ENCODE measurements around the gene KDM4F. TPM values are rescaled to one million over a fixed set of nuclear protein-coding genes. Genes with fewer than 3 reads are reported as not detected.
"Not testable (repeated sequence)": the region's sequence is repeated elsewhere in the genome, so short reads cannot be mapped to it uniquely, and the experiment has no call there.

KDM4F gene
- total and polyA plus RNA-seq, 8 donors, result not detected

DNA sequence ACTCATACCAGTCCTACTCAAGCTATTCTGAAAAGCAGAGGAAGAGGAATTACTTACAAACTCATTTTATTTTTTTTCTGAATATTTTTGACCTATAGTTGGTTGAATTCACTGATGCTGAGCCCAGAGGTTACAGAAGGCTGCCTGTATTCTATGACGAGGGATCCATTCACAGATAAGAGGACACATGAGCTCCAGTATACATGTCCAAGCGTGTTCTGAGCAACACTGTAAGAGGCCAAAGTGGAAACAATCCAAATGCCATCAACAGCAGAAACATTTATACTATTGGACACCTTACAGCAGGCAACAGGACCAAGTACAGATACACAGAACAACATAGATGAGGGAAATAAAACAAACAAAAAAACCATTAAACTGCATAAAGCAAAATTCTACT lies 13.9 kb upstream of the KDM4F start:
- TF ChIP-seq, protein P1, sequence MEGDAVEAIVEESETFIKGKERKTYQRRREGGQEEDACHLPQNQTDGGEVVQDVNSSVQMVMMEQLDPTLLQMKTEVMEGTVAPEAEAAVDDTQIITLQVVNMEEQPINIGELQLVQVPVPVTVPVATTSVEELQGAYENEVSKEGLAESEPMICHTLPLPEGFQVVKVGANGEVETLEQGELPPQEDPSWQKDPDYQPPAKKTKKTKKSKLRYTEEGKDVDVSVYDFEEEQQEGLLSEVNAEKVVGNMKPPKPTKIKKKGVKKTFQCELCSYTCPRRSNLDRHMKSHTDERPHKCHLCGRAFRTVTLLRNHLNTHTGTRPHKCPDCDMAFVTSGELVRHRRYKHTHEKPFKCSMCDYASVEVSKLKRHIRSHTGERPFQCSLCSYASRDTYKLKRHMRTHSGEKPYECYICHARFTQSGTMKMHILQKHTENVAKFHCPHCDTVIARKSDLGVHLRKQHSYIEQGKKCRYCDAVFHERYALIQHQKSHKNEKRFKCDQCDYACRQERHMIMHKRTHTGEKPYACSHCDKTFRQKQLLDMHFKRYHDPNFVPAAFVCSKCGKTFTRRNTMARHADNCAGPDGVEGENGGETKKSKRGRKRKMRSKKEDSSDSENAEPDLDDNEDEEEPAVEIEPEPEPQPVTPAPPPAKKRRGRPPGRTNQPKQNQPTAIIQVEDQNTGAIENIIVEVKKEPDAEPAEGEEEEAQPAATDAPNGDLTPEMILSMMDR (IDR thresholded peaks at IDR 0.05), result no peak
- ATAC-seq (no peak), FAIRE-seq (no peak), DNase-seq (no peak)
- Histone ChIP-seq H3K36me3 (no peaks in the 10 kb centered on the region), H3K4me1 (no peaks in the 10 kb centered on the region), H3K4me3 (no peak overlapping the region), H3K27ac (no peak overlapping the region), H3K9me3 (no peaks in the 10 kb centered on the region), H3K27me3 (no peaks in the 10 kb centered on the region)
- 78 to 91% methylated on average over 2 of the region's 2 CpGs for WGBS, 2 donors
- intact Hi-C loops (cut with DNase I), result no loop called here

DNA sequence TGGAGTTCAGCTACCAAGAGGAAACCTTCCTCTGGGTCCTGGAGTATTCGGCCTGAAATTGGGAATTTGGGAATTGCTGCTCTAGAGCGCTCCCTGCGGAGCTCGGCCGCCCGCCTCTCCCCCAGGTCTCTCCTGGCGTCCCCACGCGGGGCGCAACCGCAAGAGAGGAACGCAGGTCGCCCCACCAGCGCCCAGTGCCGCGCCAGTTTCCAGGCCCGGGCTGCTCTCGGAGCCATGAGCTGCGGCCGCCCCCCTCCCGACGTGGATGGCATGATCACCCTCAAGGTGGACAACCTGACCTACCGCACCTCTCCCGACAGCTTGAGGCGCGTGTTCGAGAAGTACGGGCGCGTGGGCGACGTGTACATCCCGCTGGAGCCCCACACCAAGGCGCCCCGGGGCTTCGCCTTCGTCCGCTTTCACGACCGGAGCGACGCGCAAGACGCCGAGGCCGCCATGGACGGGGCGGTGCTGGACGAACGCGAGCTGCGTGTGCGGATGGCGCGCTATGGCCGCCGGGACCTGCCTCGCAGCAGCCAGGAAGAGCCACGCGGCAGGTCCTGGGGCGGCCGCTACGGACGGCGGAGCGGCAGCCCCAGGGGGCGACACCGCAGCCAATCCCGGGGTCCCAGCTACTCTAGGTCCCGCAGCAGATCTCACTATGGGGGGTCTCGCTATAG lies 11.7 kb upstream of the KDM4F start:
- WGBS, 2 donors, result 12 to 18% methylated on average over 64 to 71 of the region's 71 CpGs
- peak in 1 of 6 donors; percentile 29 for DNase-seq
- ATAC-seq, result peak; percentile 38 to 90 (median 66)
- H3K4me3 ChIP-seq, result peak overlapping the region; percentile 10 to 31 (median 24)
- H3K36me3 ChIP-seq; H3K9me3 ChIP-seq; H3K4me1 ChIP-seq; H3K27me3 ChIP-seq; FAIRE-seq; intact Hi-C loops (cut with DNase I); H3K27ac ChIP-seq: not testable (repeated sequence)

DNA sequence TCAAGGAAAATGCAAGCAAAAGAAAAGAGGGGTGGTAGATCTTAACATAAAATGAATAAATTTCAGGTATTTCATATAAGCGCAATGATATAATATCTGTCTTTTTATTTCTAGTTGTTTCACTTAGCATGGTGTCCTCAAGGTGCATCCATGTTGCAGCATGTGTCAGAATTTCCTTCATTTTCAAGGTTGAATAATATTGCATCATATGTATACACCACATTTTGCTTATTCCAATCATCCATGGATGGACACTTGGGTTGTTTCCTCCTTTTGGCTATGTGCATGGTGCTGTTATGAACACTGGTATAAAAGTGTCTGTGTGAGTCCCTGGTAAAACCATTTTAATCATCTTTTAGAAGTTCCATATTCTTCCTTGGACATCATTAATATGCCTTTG lies 7.0 kb upstream of the KDM4F start:
- Histone ChIP-seq H3K27me3 (no peaks in the 10 kb centered on the region), H3K9me3 (no peaks in the 10 kb centered on the region), H3K4me1 (no peaks in the 10 kb centered on the region), H3K36me3 (no peaks in the 10 kb centered on the region), H3K27ac (no peak overlapping the region), H3K4me3 (no peak overlapping the region)
- no peak for ATAC-seq
- DNase-seq, result no peak
- WGBS, 2 donors, result 97% methylated on average over 1 of the region's 1 CpG
- TF ChIP-seq, protein P1 (IDR thresholded peaks at IDR 0.05), result no peak
- intact Hi-C loops (cut with DNase I), result no loop called here
- no peak for FAIRE-seq

DNA sequence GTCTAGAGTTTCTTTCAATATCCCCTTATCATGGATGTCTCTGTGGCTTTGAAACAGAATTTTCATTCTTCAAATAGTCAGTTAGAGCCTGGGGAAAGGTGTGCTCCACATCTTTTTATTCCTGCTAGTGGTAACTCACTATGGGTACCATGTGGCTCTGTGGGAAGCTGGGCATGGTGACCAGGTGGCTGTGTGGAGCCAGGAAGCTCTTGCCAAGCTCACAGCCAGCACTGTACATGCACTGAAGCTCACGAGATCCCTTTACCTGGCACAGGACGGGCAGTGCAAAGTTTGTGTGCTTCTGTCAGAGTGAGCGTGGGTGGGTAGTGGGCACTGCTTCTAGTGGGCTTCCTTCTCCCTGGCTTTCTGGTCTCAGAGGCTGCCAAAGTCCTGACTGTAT lies 6.3 kb upstream of the KDM4F start:
- Histone ChIP-seq H3K9me3 (no peaks in the 10 kb centered on the region), H3K27ac (no peak overlapping the region), H3K4me1 (no peaks in the 10 kb centered on the region), H3K4me3 (no peak overlapping the region), H3K36me3 (no peaks in the 10 kb centered on the region), H3K27me3 (no peaks in the 10 kb centered on the region)
- peak in 2 of 4 donors; percentile 69 to 83 for ATAC-seq
- intact Hi-C loops (cut with DNase I), result no loop called here
- peak in 3 of 6 donors; percentile 26 to 35 (median 34) for DNase-seq
- FAIRE-seq, result no peak
- TF ChIP-seq, protein P1 (IDR thresholded peaks at IDR 0.05), result no peak
- 46 to 53% methylated on average over 3 of the region's 3 CpGs for WGBS, 2 donors

DNA sequence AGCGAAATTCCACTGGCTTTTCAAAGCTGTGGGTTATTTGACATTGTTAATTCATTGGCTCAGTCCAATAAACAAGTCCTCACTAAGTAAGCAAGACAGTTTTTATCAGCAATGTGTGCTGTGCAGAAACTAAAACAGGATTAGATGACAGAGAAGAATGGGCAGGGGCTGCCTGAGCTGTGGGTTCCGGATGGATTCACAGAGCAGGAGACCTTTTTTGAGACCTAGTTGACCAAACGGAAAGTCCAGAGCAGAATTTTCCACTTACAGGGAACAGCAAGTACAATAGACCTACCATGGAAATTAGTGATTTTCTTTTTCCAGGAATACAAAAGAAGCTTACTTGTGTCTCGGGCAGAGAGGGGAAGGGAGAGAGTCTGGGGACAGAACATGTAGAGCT lies 5.2 kb upstream of the KDM4F start:
- H3K4me1 ChIP-seq, result no peaks in the 10 kb centered on the region
- no peaks in the 10 kb centered on the region for H3K36me3 ChIP-seq

More for the DNA sequence above, 5.2 kb upstream of the KDM4F start:
- intact Hi-C loops (cut with DNase I), result no loop called here
- TF ChIP-seq, protein P1 (IDR thresholded peaks at IDR 0.05), result no peak
- Histone ChIP-seq H3K27ac (no peak overlapping the region), H3K4me3 (no peak overlapping the region), H3K27me3 (no peaks in the 10 kb centered on the region), H3K9me3 (no peaks in the 10 kb centered on the region)
- WGBS, 2 donors, result 53 to 57% methylated on average over 4 of the region's 4 CpGs
- no peak for ATAC-seq
- FAIRE-seq, result no peak
- DNase-seq, result no peak

Data from pancreas (tissue), 10 donors.